BE2C (cell line): ENCODE data around the gene DCLK1.

Experiments used
- DNase-seq: peaks from one replicate; pipeline ENCODE4 v3.0.0-alpha.2; 2020
- H3K27me3 ChIP-seq: fragments of 250-450 bp; sonication (Bioruptor Pico); 2 replicates; pipeline ENCODE4 v1.5.1; 2020; ENCODE audit warnings: mild to moderate bottlenecking
- H3K36me3 ChIP-seq: fragments of 250-450 bp; sonication (Bioruptor Pico); 2 replicates; pipeline ENCODE4 v1.5.1; 2020; ENCODE audit warnings: mild to moderate bottlenecking
- H3K4me1 ChIP-seq: fragments of 250-450 bp; sonication (Bioruptor Pico); 2 replicates; pipeline ENCODE4 v1.5.1; 2020
- H3K4me3 ChIP-seq: 2 replicates; pipeline ENCODE4 v1.5.1; 2011; ENCODE audit warnings: low read depth, low read length
- H3K9me3 ChIP-seq: fragments of 250-450 bp; sonication (Bioruptor Pico); 2 replicates; pipeline ENCODE4 v1.5.1; 2020
- CTCF ChIP-seq: IDR thresholded peaks from 2 replicates; pipeline ENCODE4 v1.5.1; 2012; ENCODE audit warnings: mild to moderate bottlenecking, low read depth, low read length

Gene DCLK1

GRCh38 chr13:35888457-35888883, 242.7 kb downstream of the DCLK1 start:
- TF ChIP-seq CTCF, result no peak
- peak; percentile 55 for DNase-seq

GRCh38 chr13:35887115-35887666, 244.0 kb downstream of the DCLK1 start:
- H3K4me1 ChIP-seq, result peaks cover 36% of the 10 kb centered on the region
- H3K9me3 ChIP-seq, result no peaks in the 10 kb centered on the region
- DNase-seq, result peak; percentile 69
- H3K36me3 ChIP-seq, result no peaks in the 10 kb centered on the region
- TF ChIP-seq CTCF, result no peak
- H3K27me3 ChIP-seq, result no peaks in the 10 kb centered on the region
- no peak overlapping the region for H3K4me3 ChIP-seq

More at GRCh38 chr13:35888457-35888883, 242.7 kb downstream of the DCLK1 start:
- Histone ChIP-seq H3K36me3 (no peaks in the 10 kb centered on the region), H3K27me3 (no peaks in the 10 kb centered on the region), H3K4me3 (no peak overlapping the region), H3K4me1 (peaks cover 36% of the 10 kb centered on the region), H3K9me3 (no peaks in the 10 kb centered on the region)

GRCh38 chr13:35886332-35887114, 244.7 kb downstream of the DCLK1 start:
- Histone ChIP-seq H3K36me3 (no peaks in the 10 kb centered on the region), H3K27me3 (no peaks in the 10 kb centered on the region), H3K9me3 (no peaks in the 10 kb centered on the region), H3K4me3 (no peak overlapping the region), H3K4me1 (peaks cover 36% of the 10 kb centered on the region)
- no peak for TF ChIP-seq CTCF
- no peak for DNase-seq

GRCh38 chr13:35884211-35884760, 246.9 kb downstream of the DCLK1 start:
- H3K27me3 ChIP-seq, result no peaks in the 10 kb centered on the region
- H3K4me1 ChIP-seq, result peaks cover 36% of the 10 kb centered on the region
- H3K36me3 ChIP-seq, result no peaks in the 10 kb centered on the region
- no peak for DNase-seq
- TF ChIP-seq CTCF, result no peak
- H3K4me3 ChIP-seq, result no peak overlapping the region
- H3K9me3 ChIP-seq, result no peaks in the 10 kb centered on the region

- Histone ChIP-seq H3K4me1 (peaks cover 29% of the 10 kb centered on the region), H3K4me3 (no peak overlapping the region), H3K9me3 (no peaks in the 10 kb centered on the region), H3K27me3 (no peaks in the 10 kb centered on the region), H3K36me3 (no peaks in the 10 kb centered on the region)
- no peak for TF ChIP-seq CTCF
- DNase-seq, result no peak
Measured at GRCh38 chr13:35882722-35883497, 248.3 kb downstream of the DCLK1 start.
